ENCODE measurements around the gene SPTBN1. TPM values are rescaled to one million over a fixed set of nuclear protein-coding genes. Genes with fewer than 3 reads are reported as not detected.

The SPTBN1 gene
- total RNA-seq, 4 donors from 2014 or later = 171 to 293 (median 247) TPM

DNA sequence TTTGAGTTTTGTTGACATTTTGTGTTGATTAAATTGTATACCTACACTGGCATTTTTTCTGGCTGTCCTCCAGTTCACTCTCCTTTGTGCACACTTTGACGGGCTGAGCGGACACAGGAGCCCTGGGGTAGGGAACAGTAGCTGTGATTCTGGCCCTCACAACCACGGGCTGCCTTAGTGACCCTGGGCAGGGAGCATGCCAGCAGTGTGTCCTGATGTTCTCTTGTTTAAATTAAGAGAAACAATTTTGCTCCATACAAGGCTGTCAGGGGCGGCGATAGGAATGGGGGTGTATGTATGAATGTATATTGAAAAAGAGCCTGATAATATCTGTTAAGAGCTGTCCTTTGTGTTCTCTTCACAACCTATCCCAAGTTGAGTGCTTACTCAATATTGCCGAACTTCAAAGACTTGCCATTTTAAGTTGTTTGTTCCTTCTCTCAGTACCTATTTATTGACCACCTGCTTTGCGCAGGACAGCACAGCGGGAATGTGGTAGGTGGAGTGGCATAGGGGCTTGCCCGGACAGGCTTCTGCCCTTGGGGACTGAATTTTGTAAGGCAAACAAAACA, 163.6 kb downstream of the SPTBN1 start:
- peaks cover 0 to 81% (median 4%) of the 10 kb centered on the region in 3 donors for H3K36me3 ChIP-seq
- H3K27me3 ChIP-seq = no peaks in the 10 kb centered on the region
- no peak for DNase-seq
- no peak overlapping the region for H3K4me3 ChIP-seq
- peaks cover 0 to 7% (median 0%) of the 10 kb centered on the region in 4 donors for H3K4me1 ChIP-seq
- H3K27ac ChIP-seq = peak overlapping the region in 2 of 4 donors; percentile 5 to 14
- no peaks in the 10 kb centered on the region for H3K9me3 ChIP-seq
- TF ChIP-seq POLR2A (IDR thresholded peaks at IDR 0.05) = no peak
- TF ChIP-seq, protein P1, sequence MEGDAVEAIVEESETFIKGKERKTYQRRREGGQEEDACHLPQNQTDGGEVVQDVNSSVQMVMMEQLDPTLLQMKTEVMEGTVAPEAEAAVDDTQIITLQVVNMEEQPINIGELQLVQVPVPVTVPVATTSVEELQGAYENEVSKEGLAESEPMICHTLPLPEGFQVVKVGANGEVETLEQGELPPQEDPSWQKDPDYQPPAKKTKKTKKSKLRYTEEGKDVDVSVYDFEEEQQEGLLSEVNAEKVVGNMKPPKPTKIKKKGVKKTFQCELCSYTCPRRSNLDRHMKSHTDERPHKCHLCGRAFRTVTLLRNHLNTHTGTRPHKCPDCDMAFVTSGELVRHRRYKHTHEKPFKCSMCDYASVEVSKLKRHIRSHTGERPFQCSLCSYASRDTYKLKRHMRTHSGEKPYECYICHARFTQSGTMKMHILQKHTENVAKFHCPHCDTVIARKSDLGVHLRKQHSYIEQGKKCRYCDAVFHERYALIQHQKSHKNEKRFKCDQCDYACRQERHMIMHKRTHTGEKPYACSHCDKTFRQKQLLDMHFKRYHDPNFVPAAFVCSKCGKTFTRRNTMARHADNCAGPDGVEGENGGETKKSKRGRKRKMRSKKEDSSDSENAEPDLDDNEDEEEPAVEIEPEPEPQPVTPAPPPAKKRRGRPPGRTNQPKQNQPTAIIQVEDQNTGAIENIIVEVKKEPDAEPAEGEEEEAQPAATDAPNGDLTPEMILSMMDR (IDR thresholded peaks at IDR 0.05) = no peak

DNA sequence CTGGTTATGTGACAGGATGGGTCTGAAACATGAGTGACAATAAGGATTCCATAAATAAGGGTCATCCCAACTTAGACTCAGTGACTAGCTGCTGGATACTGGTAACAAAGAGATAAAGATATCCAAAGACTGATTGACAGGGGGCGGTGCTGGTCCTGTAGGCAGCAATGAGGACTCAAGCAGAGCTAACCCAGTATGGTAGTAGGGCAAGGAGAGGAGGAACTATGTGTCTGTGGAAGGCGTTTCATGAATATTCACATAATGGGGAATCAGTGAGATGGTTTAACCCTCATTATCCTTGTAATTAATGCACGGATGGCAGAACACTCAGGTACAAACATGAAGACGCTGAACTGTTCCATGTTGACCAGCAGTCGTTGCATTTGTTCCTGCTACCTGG, 164.8 kb downstream of the SPTBN1 start:
- Histone ChIP-seq H3K36me3 (peaks cover 0 to 86% (median 4%) of the 10 kb centered on the region in 3 donors), H3K27ac (no peak overlapping the region)

DNA sequence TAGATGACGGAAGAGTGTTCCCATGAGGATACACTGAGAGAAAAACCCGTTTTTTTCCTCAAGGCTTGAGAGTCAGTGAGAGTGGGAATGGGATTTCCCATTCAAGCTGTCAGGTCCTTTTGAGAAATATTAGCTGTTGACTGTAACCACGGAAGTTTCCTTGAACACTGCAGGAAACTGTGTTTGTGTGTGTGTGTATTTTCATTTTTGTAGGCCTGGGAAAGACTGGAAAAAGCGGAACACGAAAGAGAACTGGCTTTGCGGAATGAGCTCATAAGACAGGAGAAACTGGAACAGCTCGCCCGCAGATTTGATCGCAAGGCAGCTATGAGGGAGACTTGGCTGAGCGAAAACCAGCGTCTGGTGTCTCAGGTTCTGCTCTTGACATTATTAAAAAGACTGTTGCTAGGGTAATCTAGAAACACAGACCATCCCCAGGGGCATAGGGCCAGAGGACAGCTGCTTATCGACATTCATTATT, 168.5 kb downstream of the SPTBN1 start:
- Histone ChIP-seq H3K4me3 (no peak overlapping the region), H3K36me3 (peaks cover 0 to 88% (median 0%) of the 10 kb centered on the region in 3 donors), H3K9me3 (no peaks in the 10 kb centered on the region), H3K4me1 (no peaks in the 10 kb centered on the region), H3K27ac (peak overlapping the region in 1 of 4 donors; percentile 47), H3K27me3 (no peaks in the 10 kb centered on the region)
- no peak for DNase-seq
- TF ChIP-seq, protein P1 (IDR thresholded peaks at IDR 0.05) = no peak
- no peak for TF ChIP-seq POLR2A (IDR thresholded peaks at IDR 0.05)

More for the DNA sequence above, 164.8 kb downstream of the SPTBN1 start:
- H3K4me1 ChIP-seq = peaks cover 0 to 7% (median 0%) of the 10 kb centered on the region in 4 donors
- no peaks in the 10 kb centered on the region for H3K27me3 ChIP-seq
- no peaks in the 10 kb centered on the region for H3K9me3 ChIP-seq
- TF ChIP-seq, protein P1 (IDR thresholded peaks at IDR 0.05) = no peak
- TF ChIP-seq POLR2A (IDR thresholded peaks at IDR 0.05) = no peak
- no peak overlapping the region for H3K4me3 ChIP-seq
- no peak for DNase-seq

DNA sequence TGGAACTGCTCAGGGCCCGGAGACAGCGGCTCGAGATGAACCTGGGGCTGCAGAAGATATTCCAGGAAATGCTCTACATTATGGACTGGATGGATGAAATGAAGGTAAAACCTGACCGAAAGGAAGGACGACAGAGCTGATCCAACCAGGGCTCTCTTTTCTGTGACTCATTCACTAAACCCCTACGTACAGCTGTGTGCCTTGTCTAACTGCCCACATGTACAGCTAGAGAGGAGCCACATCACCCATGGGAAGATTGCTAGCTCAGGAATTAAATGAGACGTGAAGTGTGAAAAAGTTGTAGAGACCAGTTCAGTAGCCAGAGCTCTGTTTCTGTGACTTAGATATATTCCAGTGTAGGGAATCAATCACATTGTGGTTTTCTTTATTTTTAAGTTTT, 170.0 kb downstream of the SPTBN1 start:
- TF ChIP-seq, protein P1 (IDR thresholded peaks at IDR 0.05) = no peak
- no peak for TF ChIP-seq POLR2A (IDR thresholded peaks at IDR 0.05)
- H3K9me3 ChIP-seq = no peaks in the 10 kb centered on the region
- no peak for DNase-seq
- no peaks in the 10 kb centered on the region for H3K27me3 ChIP-seq
- H3K36me3 ChIP-seq = peaks cover 0 to 98% (median 0%) of the 10 kb centered on the region in 3 donors
- H3K4me3 ChIP-seq = no peak overlapping the region
- no peak overlapping the region for H3K27ac ChIP-seq
- H3K4me1 ChIP-seq = no peaks in the 10 kb centered on the region

DNA sequence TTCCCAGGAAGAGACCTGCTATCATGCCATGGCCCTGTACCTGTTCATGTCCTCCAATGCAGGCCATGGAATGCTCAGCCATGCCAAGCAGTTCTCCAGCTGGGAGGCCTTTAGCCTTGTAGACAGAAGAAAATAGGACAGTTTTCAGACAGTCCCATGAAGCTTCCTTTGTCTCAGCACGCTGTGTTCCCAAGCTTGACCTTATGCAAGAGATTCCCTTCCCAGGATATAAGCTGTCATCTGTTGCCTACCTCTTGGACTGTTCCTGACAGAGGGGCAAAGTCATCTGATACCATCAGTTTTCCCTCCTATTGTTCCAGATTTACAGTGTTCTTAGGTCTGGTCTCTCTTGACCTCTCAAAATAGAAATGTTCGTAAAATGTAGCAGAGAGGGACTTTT, 170.8 kb downstream of the SPTBN1 start:
- Histone ChIP-seq H3K4me1 (no peaks in the 10 kb centered on the region), H3K27ac (no peak overlapping the region), H3K36me3 (peaks cover 0 to 98% (median 0%) of the 10 kb centered on the region in 3 donors), H3K27me3 (no peaks in the 10 kb centered on the region), H3K9me3 (no peaks in the 10 kb centered on the region), H3K4me3 (no peak overlapping the region)
- no peak for DNase-seq
- TF ChIP-seq POLR2A (IDR thresholded peaks at IDR 0.05) = no peak
- TF ChIP-seq, protein P1 (IDR thresholded peaks at IDR 0.05) = no peak
